HG03565 (cell line): ENCODE measurements around the gene TNFRSF25.
"Not testable (repeated sequence)": the region's sequence is repeated elsewhere in the genome, so short reads cannot be mapped to it uniquely, and the experiment has no call there.

ENCODE experiments used
- ATAC-seq: cut with Tn5 transposase; IDR thresholded peaks from one replicate; pipeline ENCODE4 v1.9.1; 2021; ENCODE audit warnings: mild to moderate bottlenecking, moderate library complexity; ENCODE audit not compliant: unreplicated experiment

Gene TNFRSF25

GRCh38 chr1:6470132-6471085 is 4.4 kb upstream of the TNFRSF25 start:
- ATAC-seq, result no peak

GRCh38 chr1:6468729-6469461 is 2.9 kb upstream of the TNFRSF25 start:
- no peak for ATAC-seq

GRCh38 chr1:6467744-6468688 is 2.0 kb upstream of the TNFRSF25 start:
- no peak for ATAC-seq

- no peak for ATAC-seq
Observed at GRCh38 chr1:6467224-6467623, 1.3 kb upstream of the TNFRSF25 start.

- no peak for ATAC-seq
Observed at GRCh38 chr1:6466751-6467150, 778 bp upstream of the TNFRSF25 start.

GRCh38 chr1:6465461-6466005 is 440 bp downstream of the TNFRSF25 start:
- ATAC-seq, result no peak

GRCh38 chr1:6464915-6465314 is 1.1 kb downstream of the TNFRSF25 start:
- ATAC-seq, result no peak

GRCh38 chr1:6464514-6464836 is 1.5 kb downstream of the TNFRSF25 start:
- no peak for ATAC-seq

- ATAC-seq, result no peak
Observed at GRCh38 chr1:6463120-6463412, 2.9 kb downstream of the TNFRSF25 start.

- ATAC-seq, result no peak
Observed at GRCh38 chr1:6462412-6463119, 3.4 kb downstream of the TNFRSF25 start.

- ATAC-seq, result no peak
Observed at GRCh38 chr1:6461538-6462411, 4.2 kb downstream of the TNFRSF25 start.

GRCh38 chr1:6461051-6461530 is 4.9 kb downstream of the TNFRSF25 start:
- no peak for ATAC-seq

GRCh38 chr1:6460301-6461050 is 5.5 kb downstream of the TNFRSF25 start:
- no peak for ATAC-seq

- no peak for ATAC-seq
Observed at GRCh38 chr1:6459850-6460265, 6.1 kb downstream of the TNFRSF25 start.

GRCh38 chr1:6456800-6457466 is 9.0 kb downstream of the TNFRSF25 start:
- ATAC-seq, result no peak

GRCh38 chr1:6455752-6456520 is 10.0 kb downstream of the TNFRSF25 start:
- ATAC-seq, result not testable (repeated sequence)
